Kidney epithelial cell (primary cell): ENCODE results near the gene NAT9. TPM values are rescaled to one million over a fixed set of nuclear protein-coding genes. Genes with fewer than 3 reads are reported as not detected.

ENCODE experiments used
- DNase-seq: peaks from one replicate; pipeline ENCODE4 v3.0.0-alpha.2; 2010; ENCODE audit warnings: low read depth
- H3K27me3 ChIP-seq: 2 replicates; pipeline ENCODE4 v1.6.0; 2011; ENCODE audit warnings: low read length; ENCODE audit not compliant: control insufficient read depth, insufficient read depth
- H3K36me3 ChIP-seq: 2 replicates; pipeline ENCODE4 v1.5.1; 2011; ENCODE audit warnings: low read length; ENCODE audit not compliant: control insufficient read depth, insufficient read depth
- H3K4me3 ChIP-seq: 2 replicates; pipeline ENCODE4 v1.5.1; 2011; ENCODE audit warnings: low read depth, mild to moderate bottlenecking, control low read depth, low read length
- CTCF ChIP-seq: IDR thresholded peaks from 2 replicates; pipeline ENCODE4 v1.5.1; 2011; ENCODE audit warnings: mild to moderate bottlenecking, moderate library complexity, low read length, control low read depth, inconsistent platforms; ENCODE audit not compliant: insufficient read depth, poor library complexity, severe bottlenecking
- total RNA-seq: library from RNA; depleted of rRNA; stranded (reverse); fragments of >200 nt; gene quantifications from 2 replicates; pipeline ENCODE4 v1.2.3, GENCODE V29; 2015

The NAT9 gene
- total RNA-seq, 1 donor from 2014 or later = 30.7 TPM

- DNase-seq = no peak
- Histone ChIP-seq H3K36me3 (peaks cover 2% of the 10 kb centered on the region), H3K27me3 (no peaks in the 10 kb centered on the region), H3K4me3 (peak overlapping the region; percentile 59)
- no peak for TF ChIP-seq CTCF
Measured at GRCh38 chr17:74775409-74776043, 619 bp downstream of the NAT9 start.

GRCh38 chr17:74773871-74774286 lies 2.3 kb downstream of the NAT9 start:
- no peak for TF ChIP-seq CTCF

GRCh38 chr17:74773414-74773813 lies 2.7 kb downstream of the NAT9 start:
- Histone ChIP-seq H3K36me3 (peaks cover 2% of the 10 kb centered on the region), H3K4me3 (no peak overlapping the region), H3K27me3 (no peaks in the 10 kb centered on the region)
- no peak for DNase-seq
- no peak for TF ChIP-seq CTCF

More at GRCh38 chr17:74773871-74774286, 2.3 kb downstream of the NAT9 start:
- Histone ChIP-seq H3K36me3 (peaks cover 2% of the 10 kb centered on the region), H3K4me3 (no peak overlapping the region), H3K27me3 (no peaks in the 10 kb centered on the region)
- DNase-seq = no peak

- no peak for DNase-seq
- peaks cover 2% of the 10 kb centered on the region for H3K36me3 ChIP-seq
- no peaks in the 10 kb centered on the region for H3K27me3 ChIP-seq
- no peak overlapping the region for H3K4me3 ChIP-seq
- no peak for TF ChIP-seq CTCF
Measured at GRCh38 chr17:74772053-74772452, 4.1 kb downstream of the NAT9 start.

GRCh38 chr17:74771319-74771914 lies 4.7 kb downstream of the NAT9 start:
- H3K36me3 ChIP-seq = peaks cover 2% of the 10 kb centered on the region
- H3K27me3 ChIP-seq = no peaks in the 10 kb centered on the region
- no peak for TF ChIP-seq CTCF
- no peak overlapping the region for H3K4me3 ChIP-seq
- DNase-seq = no peak
